GM12878 (cell line): ENCODE results near the gene CD96. TPM values are rescaled to one million over a fixed set of nuclear protein-coding genes. Genes with fewer than 3 reads are reported as not detected.

ENCODE experiments used
- ATAC-seq: fragments of 200-7000 bp; cut with Tn5 transposase; 3 replicates; pipeline ENCODE4 v1.9.1; 2020; ENCODE audit warnings: mild to moderate bottlenecking, moderate library complexity
- BruUV-seq: library from RNA; stranded (reverse); fragments of 400-500 nt; replicated peaks from 2 replicates; lab custom pipeline; 2021; lab: Mats Ljungman, UMichigan
- CTCF ChIA-PET: fragments of 300-600 bp; sonication (Branson Sonifier 250); formaldehyde crosslinking; extraction: SDS; loops from one replicate; lab custom pipeline; 2021; ENCODE audit warnings: inconsistent platforms; lab: Yijun Ruan, JAX
- POLR2A ChIA-PET: fragments of 350-600 bp; formaldehyde crosslinking; extraction: SDS; loops from one replicate; lab custom pipeline; 2021; ENCODE audit warnings: inconsistent platforms; lab: Charles Lee
- RAD21 ChIA-PET: fragments of 300-600 bp; sonication (Branson Sonifier 250); formaldehyde crosslinking; loops from one replicate; lab custom pipeline; 2023; ENCODE audit warnings: antibody characterized with exemption; ENCODE audit not compliant: unreplicated experiment; lab: Charles Lee
- SMC1A ChIA-PET: fragments of 300-600 bp; sonication (Branson Sonifier 250); formaldehyde crosslinking; loops from one replicate; lab custom pipeline; 2023; ENCODE audit not compliant: unreplicated experiment, uncharacterized antibody; lab: Charles Lee
- DNase-seq: peaks from one replicate; pipeline ENCODE4 v3.0.0-alpha.2; 2011; ENCODE audit warnings: low read depth, low spot score
- FAIRE-seq: peaks from 3 replicates; lab custom pipeline; 2011; peaks lifted over from hg19 to GRCh38; lab: Jason Lieb, UNC
- H2AFZ ChIP-seq: 2 replicates; pipeline ENCODE4 v1.6.0; 2011; ENCODE audit warnings: low read depth, low read length, control low read depth; ENCODE audit not compliant: control insufficient read depth
- H3K27ac ChIP-seq: 2 replicates; pipeline ENCODE4 v1.5.1; 2011; ENCODE audit warnings: control low read depth; ENCODE audit not compliant: control insufficient read depth, insufficient read depth
- H3K27me3 ChIP-seq, 2 experiments: replicated peaks in 1 of 2; 2 replicates each; pipeline versions ENCODE4 v1.6.0 to v1.6.1; 2011; ENCODE audit warnings: low read length in 1 of 2; ENCODE audit not compliant: control insufficient read depth in 2 of 2, insufficient read depth in 2 of 2
- H3K36me3 ChIP-seq, 2 experiments: 2 replicates each; pipeline ENCODE4 v1.5.1; 2011; ENCODE audit warnings: low read length in 1 of 2; ENCODE audit not compliant: control insufficient read depth in 2 of 2, insufficient read depth in 2 of 2
- H3K4me1 ChIP-seq: 2 replicates; pipeline ENCODE4 v1.6.1; 2011; ENCODE audit warnings: mild to moderate bottlenecking, low read length, moderate library complexity, mixed read lengths; ENCODE audit not compliant: control insufficient read depth, insufficient read depth
- H3K4me2 ChIP-seq: 2 replicates; pipeline ENCODE4 v1.6.0; 2011; ENCODE audit warnings: control low read depth; ENCODE audit not compliant: control insufficient read depth, insufficient read depth
- H3K4me3 ChIP-seq: fragments of 200-600 bp; sonication (generic); 2 replicates; pipeline ENCODE4 v1.5.1; 2016
- H3K79me2 ChIP-seq: 2 replicates; pipeline ENCODE4 v1.6.0; 2011; ENCODE audit warnings: low read length; ENCODE audit not compliant: control insufficient read depth, insufficient read depth
- H3K9ac ChIP-seq: 2 replicates; pipeline ENCODE4 v1.8.0; 2011; ENCODE audit warnings: low read length, control low read depth, mixed read lengths; ENCODE audit not compliant: control insufficient read depth, insufficient read depth
- H3K9me3 ChIP-seq: replicated peaks from 3 replicates; pipeline ENCODE4 v1.5.1; 2011; ENCODE audit warnings: mild to moderate bottlenecking, low read length; ENCODE audit not compliant: control insufficient read depth, insufficient read depth
- H4K20me1 ChIP-seq: 2 replicates; pipeline ENCODE4 v1.6.0; 2011; ENCODE audit not compliant: control insufficient read depth, insufficient read depth
- ASH2L ChIP-seq: fragments of 300-600, 200-600 bp; sonication (generic); IDR thresholded peaks from 2 replicates; pipeline ENCODE4 v1.6.1; 2017; ENCODE audit warnings: low read depth, mild to moderate bottlenecking, borderline replicate concordance
- DPF2 ChIP-seq: fragments of 450-650 bp; IDR thresholded peaks from 2 replicates; pipeline ENCODE4 v1.6.1; 2017; ENCODE audit warnings: mild to moderate bottlenecking
- GATAD2B ChIP-seq: fragments of 450-650 bp; conservative IDR thresholded peaks from 2 replicates; pipeline ENCODE4 v1.6.1; 2017; ENCODE audit warnings: low read depth, mild to moderate bottlenecking, moderate library complexity
- IKZF1 ChIP-seq: fragments of 450-650 bp; conservative IDR thresholded peaks from 2 replicates; pipeline ENCODE4 v1.6.1; 2017; ENCODE audit warnings: antibody characterized with exemption, mild to moderate bottlenecking
- IKZF2 ChIP-seq, 2 experiments: fragments of 450-650 bp; IDR thresholded peaks; 2 replicates each; pipeline ENCODE4 v1.6.1; 2017; ENCODE audit warnings: mild to moderate bottlenecking in 2 of 2, moderate library complexity in 2 of 2
- LARP7 ChIP-seq: fragments of 450-650 bp; IDR thresholded peaks from 2 replicates; pipeline ENCODE4 v1.6.1; 2017; ENCODE audit warnings: mild to moderate bottlenecking
- PAX5 ChIP-seq: IDR thresholded peaks from 2 replicates; pipeline ENCODE4 v1.6.1; 2011; ENCODE audit warnings: low read depth, low read length, borderline replicate concordance
- RAD21 ChIP-seq: IDR thresholded peaks from 2 replicates; pipeline ENCODE4 v1.6.1; 2011; ENCODE audit warnings: mild to moderate bottlenecking, low read depth, low read length, moderate library complexity; ENCODE audit not compliant: insufficient read depth
- RELB ChIP-seq: fragments of 450-650 bp; IDR thresholded peaks from 2 replicates; pipeline ENCODE4 v1.6.1; 2017; ENCODE audit warnings: low read depth, mild to moderate bottlenecking, moderate library complexity
- SRF ChIP-seq, 2 experiments: IDR thresholded peaks; 2 replicates each; pipeline ENCODE4 v1.6.1; 2011; ENCODE audit warnings: low read depth in 2 of 2, low read length in 2 of 2, mild to moderate bottlenecking in 1 of 2, moderate library complexity in 1 of 2
- ZNF384 ChIP-seq: IDR thresholded peaks from 2 replicates; pipeline ENCODE4 v1.6.1; 2012; ENCODE audit warnings: low read depth, mild to moderate bottlenecking, low read length, improper control_type of control experiment, borderline replicate concordance
- ZSCAN29 ChIP-seq: fragments of 450-650 bp; IDR thresholded peaks from 2 replicates; pipeline ENCODE4 v1.6.1; 2017; ENCODE audit warnings: mild to moderate bottlenecking, moderate library complexity
- WGBS: methylation state at CpG from one replicate; pipeline ENCODE4 v1.1.6; 2016; ENCODE audit warnings: low lambda C conversion rate; ENCODE audit not compliant: insufficient replicate concordance, insufficient coverage; ENCODE audit errors: missing lambda C conversion rate; 5-methylcytosine and 5-hydroxymethylcytosine counted together
- in situ Hi-C: fragments of 300-500 bp; cut with MboI; formaldehyde crosslinking; loops from 9 replicates; pipeline ENCODE4 v1.14.3; 2018; ENCODE audit warnings: mixed read lengths
- intact Hi-C: fragments of 100-400 bp; cut with micrococcal nuclease; formaldehyde crosslinking; loops from one replicate; pipeline ENCODE4 v1.14.2; 2022; ENCODE audit not compliant: unreplicated experiment
- polyA plus RNA-seq, 11 experiments: library from polyadenylated mRNA; depleted of rRNA in 4 of 11; unstranded in 6 of 11; stranded (reverse) in 5 of 11; fragments of >200 nt; fragmentation: Nextera tagmentation in 4 of 11; fragmentation: Illumina TruSeq in 1 of 11; extraction: Ambion mirVana in 4 of 11; extraction: Trizol in 1 of 11; gene quantifications; 1 replicate in 1 of 11; 2 replicates in 10 of 11; pipeline versions ENCODE4 v1.2.1 to v1.2.3, GENCODE V29; 2011 to 2016; ENCODE audit warnings: inconsistent platforms in 2 of 11, missing spikeins in 2 of 11, low read depth in 1 of 11
- total RNA-seq, 4 experiments: library from RNA; depleted of rRNA in 3 of 4; stranded (reverse); fragments of >200 nt in 3 of 4; fragmentation: Illumina TruSeq in 1 of 4; extraction: Trizol in 1 of 4; gene quantifications; 2 replicates each; pipeline versions ENCODE4 v1.2.1 to v1.2.3, GENCODE V29; 2013 to 2021

Gene CD96
- total and polyA plus RNA-seq, 10 of the 15 experiments (the other 5 are each of a cell fraction or from before 2014, with no cell fraction given): 0.13 to 10.1 (median 0.47) TPM

GRCh38 chr3:111619833-111620232, 77.8 kb downstream of the CD96 start:
- WGBS: 71% methylated on average over 3 of the region's 3 CpGs
- ChIA-PET SMC1A (interaction anchor here (1.5 kb wide), 2 partner anchors 10 to 26 kb away, joined by 4 to 5 read pairs; no protein-coding TSS in a partner anchor), CTCF (interaction anchor here (0.9 to 4.9 kb wide), 5 partner anchors 16 to 77 kb away, joined by 3 to 61 read pairs (median 3); no protein-coding TSS in a partner anchor), RAD21 (interaction anchor here (1.0 to 5.0 kb wide), 4 partner anchors 25 to 48 kb away, joined by 3 to 30 read pairs (median 5); partner anchors contain the start of gene ZBED2), POLR2A (interaction anchor here (1.2 kb wide), 1 partner anchor 9 kb away, joined by 3 read pairs; no protein-coding TSS in a partner anchor)
- Histone ChIP-seq H3K4me1 (no peaks in the 10 kb centered on the region), H3K9ac (no peak overlapping the region), H2AFZ (no peak overlapping the region), H3K9me3 (no peaks in the 10 kb centered on the region), H3K4me3 (no peak overlapping the region), H3K79me2 (no peaks in the 10 kb centered on the region), H3K36me3 (no peaks in the 10 kb centered on the region), H3K27ac (no peak overlapping the region), H4K20me1 (no peaks in the 10 kb centered on the region), H3K27me3 (no peaks in the 10 kb centered on the region; a peak in 1 of 4 replicates), H3K4me2 (no peak overlapping the region)
- DNase-seq (no peak), FAIRE-seq (no peak), ATAC-seq (no peak)
- in situ Hi-C loops: no loop called here
- no TSS peak for BruUV-seq
- TF ChIP-seq PAX5 (no peak), LARP7 (no peak), RAD21 (no peak), ASH2L (no peak), IKZF1 (no peak), DPF2 (no peak), ZNF384 (no peak), GATAD2B (no peak), SRF (IDR thresholded peaks at IDR 0.05; ENCODE audit: low read depth in 2 of 2, low read length in 2 of 2) (no peak), RELB (no peak), IKZF2 (IDR thresholded peaks at IDR 0.05) (no peak), ZSCAN29 (no peak)
- intact Hi-C loops: no loop called here
